Fibroblast of lung (primary cell): ENCODE results near the gene ZSCAN26.

Experiments used
- CTCF ChIP-seq, 2 donors: IDR thresholded peaks in 1 of 2; conservative IDR thresholded peaks in 1 of 2; 1 replicate in 1 of 2; 2 replicates in 1 of 2; pipeline ENCODE4 v1.5.1; 2011 to 2012; ENCODE audit warnings: low read length in 2 of 2, control low read depth in 1 of 2, inconsistent platforms in 1 of 2, low read depth in 1 of 2, mild to moderate bottlenecking in 1 of 2
- EZH2 ChIP-seq: IDR thresholded peaks from 2 replicates; pipeline ENCODE4 v1.5.1; 2012; ENCODE audit warnings: low read length, control low read depth, mild to moderate bottlenecking; ENCODE audit errors: missing control alignments

GRCh38 chr6:28312939-28313338 is 46.0 kb downstream of the ZSCAN26 start:
- TF ChIP-seq EZH2: no peak
- TF ChIP-seq CTCF (conservative IDR thresholded peaks at IDR 0.05 in 1 of 2, IDR thresholded peaks at IDR 0.05 in 1 of 2; ENCODE audit: low read depth in 1 of 2, low read length in 2 of 2): no peak
